K562 (cell line): ENCODE results near the gene KCNK6. TPM values are rescaled to one million over a fixed set of nuclear protein-coding genes. Genes with fewer than 3 reads are reported as not detected.

Source experiments
- BCL6 ChIP-seq: fragments of 250-450 bp; sonication (Bioruptor Pico); IDR thresholded peaks from 2 replicates; pipeline ENCODE4 v1.4.0; 2020
- DDX20 ChIP-seq: fragments of 450-650 bp; IDR thresholded peaks from 2 replicates; pipeline ENCODE4 v1.6.1; 2016; ENCODE audit warnings: missing genetic modification characterization, low read depth, mild to moderate bottlenecking, missing compliant biosample characterization, moderate library complexity
- EHMT2 ChIP-seq: fragments of 450-650 bp; IDR thresholded peaks from 2 replicates; pipeline ENCODE4 v1.6.1; 2018; ENCODE audit warnings: antibody characterized with exemption
- EP300 ChIP-seq: IDR thresholded peaks from 2 replicates; pipeline ENCODE4 v1.6.1; 2012; ENCODE audit warnings: low read length, improper control_type of control experiment
- FOXJ2 ChIP-seq: fragments of 200-800 bp; sonication (Bioruptor generic); IDR thresholded peaks from 2 replicates; pipeline ENCODE4 v1.6.1; 2016; ENCODE audit warnings: missing genetic modification characterization, missing compliant biosample characterization
- HDAC8 ChIP-seq: fragments of 450-650 bp; IDR thresholded peaks from 2 replicates; pipeline ENCODE4 v1.6.1; 2016; ENCODE audit warnings: mild to moderate bottlenecking, missing genetic modification characterization, moderate library complexity, missing compliant biosample characterization
- KAT8 ChIP-seq: fragments of 450-650 bp; IDR thresholded peaks from 2 replicates; pipeline ENCODE4 v1.6.1; 2016; ENCODE audit warnings: low read depth, mild to moderate bottlenecking
- MIER1 ChIP-seq: fragments of 450-650 bp; IDR thresholded peaks from 2 replicates; pipeline ENCODE4 v1.6.1; 2016; ENCODE audit warnings: antibody characterized with exemption, mild to moderate bottlenecking, low read depth
- PHF20 ChIP-seq: fragments of 450-650 bp; IDR thresholded peaks from 2 replicates; pipeline ENCODE4 v1.6.1; 2018; ENCODE audit not compliant: partially characterized antibody
- PRPF4 ChIP-seq: fragments of 200-400 bp; formaldehyde crosslinking; IDR thresholded peaks from one replicate; pipeline ENCODE4 v1.6.1; 2017; ENCODE audit warnings: low read length, low read depth, mild to moderate bottlenecking; ENCODE audit not compliant: insufficient read depth, poor library complexity, severe bottlenecking
- SOX6 ChIP-seq: fragments of 450-650 bp; IDR thresholded peaks from 2 replicates; pipeline ENCODE4 v1.6.1; 2014; ENCODE audit warnings: mild to moderate bottlenecking
- ZBTB7A ChIP-seq: IDR thresholded peaks from 2 replicates; pipeline ENCODE4 v1.6.1; 2011; ENCODE audit warnings: low read depth, mild to moderate bottlenecking, low read length, moderate library complexity, borderline replicate concordance; ENCODE audit not compliant: control insufficient read depth
- polyA plus RNA-seq, 8 experiments: library from polyadenylated mRNA; depleted of rRNA in 4 of 8; stranded (reverse) in 5 of 8; unstranded in 3 of 8; fragments of >200 nt; fragmentation: Nextera tagmentation in 2 of 8; fragmentation: Illumina TruSeq in 1 of 8; extraction: Ambion mirVana in 2 of 8; extraction: Trizol in 1 of 8; gene quantifications; 2 replicates each; pipeline versions ENCODE4 v1.2.1 to v1.2.3, GENCODE V29; 2011 to 2014; ENCODE audit warnings: inconsistent platforms in 1 of 8, missing spikeins in 1 of 8
- total RNA-seq, 7 experiments: library from RNA; depleted of rRNA in 6 of 7; stranded (reverse); fragments of >200 nt in 6 of 7; fragmentation: Illumina TruSeq in 2 of 7; extraction: Trizol in 2 of 7; gene quantifications; 2 replicates each; pipeline versions ENCODE4 v1.2.1 to v1.2.3, GENCODE V29; 2011 to 2021; ENCODE audit warnings: low replicate concordance in 1 of 7
- TF ChIP-seq, protein P1 (sequence below): sonication (generic); formaldehyde crosslinking; IDR thresholded peaks from 2 replicates; pipeline ENCODE4 v1.8.1; 2022; ENCODE audit warnings: missing genetic modification reagents
- TF ChIP-seq, protein P2 (sequence below): sonication (generic); formaldehyde crosslinking; IDR thresholded peaks from 2 replicates; pipeline ENCODE4 v1.8.0; 2022; ENCODE audit warnings: mild to moderate bottlenecking, missing genetic modification reagents
- TF ChIP-seq, protein P3 (sequence below): fragments of 450-650 bp; IDR thresholded peaks from 2 replicates; pipeline ENCODE4 v1.6.1; 2016; ENCODE audit warnings: mild to moderate bottlenecking, moderate library complexity

KCNK6 gene
- total and polyA plus RNA-seq, 9 of the 15 experiments (the other 6 are each of a cell fraction or from before 2014, with no cell fraction given), result 0.05 to 0.42 (median 0.15) TPM

DNA sequence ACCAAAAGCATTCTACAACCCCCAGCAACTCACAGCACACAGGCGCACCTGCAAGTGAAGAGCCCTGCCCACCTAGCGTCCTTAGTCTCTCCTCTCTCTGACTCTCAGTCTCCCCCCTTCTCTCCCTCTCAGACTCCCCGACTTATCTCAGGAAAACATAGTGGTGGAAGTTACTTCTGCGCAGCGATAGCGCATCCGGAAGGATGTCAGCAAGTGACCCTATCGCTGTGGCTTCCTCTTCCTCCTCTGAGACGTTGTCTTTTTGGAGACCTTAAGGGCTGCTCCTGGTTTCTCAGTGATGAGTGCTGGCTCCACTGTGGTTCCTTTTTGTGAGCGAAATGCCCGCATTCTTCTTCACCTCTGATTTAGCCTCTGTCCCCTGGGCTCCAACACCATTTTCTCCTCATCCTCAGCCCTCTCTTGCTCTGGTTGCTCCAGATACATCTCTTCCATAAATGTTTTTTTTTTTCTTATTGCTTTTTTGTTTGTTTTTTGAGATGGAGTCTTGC, 2.5 kb upstream of the KCNK6 start (continued):
- TF ChIP-seq, protein P1, sequence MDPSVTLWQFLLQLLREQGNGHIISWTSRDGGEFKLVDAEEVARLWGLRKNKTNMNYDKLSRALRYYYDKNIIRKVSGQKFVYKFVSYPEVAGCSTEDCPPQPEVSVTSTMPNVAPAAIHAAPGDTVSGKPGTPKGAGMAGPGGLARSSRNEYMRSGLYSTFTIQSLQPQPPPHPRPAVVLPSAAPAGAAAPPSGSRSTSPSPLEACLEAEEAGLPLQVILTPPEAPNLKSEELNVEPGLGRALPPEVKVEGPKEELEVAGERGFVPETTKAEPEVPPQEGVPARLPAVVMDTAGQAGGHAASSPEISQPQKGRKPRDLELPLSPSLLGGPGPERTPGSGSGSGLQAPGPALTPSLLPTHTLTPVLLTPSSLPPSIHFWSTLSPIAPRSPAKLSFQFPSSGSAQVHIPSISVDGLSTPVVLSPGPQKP, result no peak
- no peak for TF ChIP-seq FOXJ2
- no peak for TF ChIP-seq HDAC8
- TF ChIP-seq PRPF4, result no peak
- TF ChIP-seq EHMT2, result 0 out of 2 replicates have a peak, but pooled peaks have one; percentile 43
- peak; percentile 69; the same call in 1 of the 2 replicates for TF ChIP-seq ZBTB7A
- no peak for TF ChIP-seq BCL6
- peak; percentile 99 for TF ChIP-seq EP300
- peak; percentile 94 for TF ChIP-seq SOX6
- TF ChIP-seq, protein P2, sequence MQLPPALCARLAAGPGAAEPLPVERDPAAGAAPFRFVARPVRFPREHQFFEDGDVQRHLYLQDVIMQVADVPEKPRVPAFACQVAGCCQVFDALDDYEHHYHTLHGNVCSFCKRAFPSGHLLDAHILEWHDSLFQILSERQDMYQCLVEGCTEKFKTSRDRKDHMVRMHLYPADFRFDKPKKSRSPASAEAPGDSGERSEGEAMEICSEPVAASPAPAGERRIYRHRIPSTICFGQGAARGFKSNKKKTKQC (CRISPR knock-in tag), result no peak
- no peak for TF ChIP-seq KAT8
- TF ChIP-seq DDX20 (tag), result no peak
- no peak for TF ChIP-seq PHF20
- TF ChIP-seq, protein P3, sequence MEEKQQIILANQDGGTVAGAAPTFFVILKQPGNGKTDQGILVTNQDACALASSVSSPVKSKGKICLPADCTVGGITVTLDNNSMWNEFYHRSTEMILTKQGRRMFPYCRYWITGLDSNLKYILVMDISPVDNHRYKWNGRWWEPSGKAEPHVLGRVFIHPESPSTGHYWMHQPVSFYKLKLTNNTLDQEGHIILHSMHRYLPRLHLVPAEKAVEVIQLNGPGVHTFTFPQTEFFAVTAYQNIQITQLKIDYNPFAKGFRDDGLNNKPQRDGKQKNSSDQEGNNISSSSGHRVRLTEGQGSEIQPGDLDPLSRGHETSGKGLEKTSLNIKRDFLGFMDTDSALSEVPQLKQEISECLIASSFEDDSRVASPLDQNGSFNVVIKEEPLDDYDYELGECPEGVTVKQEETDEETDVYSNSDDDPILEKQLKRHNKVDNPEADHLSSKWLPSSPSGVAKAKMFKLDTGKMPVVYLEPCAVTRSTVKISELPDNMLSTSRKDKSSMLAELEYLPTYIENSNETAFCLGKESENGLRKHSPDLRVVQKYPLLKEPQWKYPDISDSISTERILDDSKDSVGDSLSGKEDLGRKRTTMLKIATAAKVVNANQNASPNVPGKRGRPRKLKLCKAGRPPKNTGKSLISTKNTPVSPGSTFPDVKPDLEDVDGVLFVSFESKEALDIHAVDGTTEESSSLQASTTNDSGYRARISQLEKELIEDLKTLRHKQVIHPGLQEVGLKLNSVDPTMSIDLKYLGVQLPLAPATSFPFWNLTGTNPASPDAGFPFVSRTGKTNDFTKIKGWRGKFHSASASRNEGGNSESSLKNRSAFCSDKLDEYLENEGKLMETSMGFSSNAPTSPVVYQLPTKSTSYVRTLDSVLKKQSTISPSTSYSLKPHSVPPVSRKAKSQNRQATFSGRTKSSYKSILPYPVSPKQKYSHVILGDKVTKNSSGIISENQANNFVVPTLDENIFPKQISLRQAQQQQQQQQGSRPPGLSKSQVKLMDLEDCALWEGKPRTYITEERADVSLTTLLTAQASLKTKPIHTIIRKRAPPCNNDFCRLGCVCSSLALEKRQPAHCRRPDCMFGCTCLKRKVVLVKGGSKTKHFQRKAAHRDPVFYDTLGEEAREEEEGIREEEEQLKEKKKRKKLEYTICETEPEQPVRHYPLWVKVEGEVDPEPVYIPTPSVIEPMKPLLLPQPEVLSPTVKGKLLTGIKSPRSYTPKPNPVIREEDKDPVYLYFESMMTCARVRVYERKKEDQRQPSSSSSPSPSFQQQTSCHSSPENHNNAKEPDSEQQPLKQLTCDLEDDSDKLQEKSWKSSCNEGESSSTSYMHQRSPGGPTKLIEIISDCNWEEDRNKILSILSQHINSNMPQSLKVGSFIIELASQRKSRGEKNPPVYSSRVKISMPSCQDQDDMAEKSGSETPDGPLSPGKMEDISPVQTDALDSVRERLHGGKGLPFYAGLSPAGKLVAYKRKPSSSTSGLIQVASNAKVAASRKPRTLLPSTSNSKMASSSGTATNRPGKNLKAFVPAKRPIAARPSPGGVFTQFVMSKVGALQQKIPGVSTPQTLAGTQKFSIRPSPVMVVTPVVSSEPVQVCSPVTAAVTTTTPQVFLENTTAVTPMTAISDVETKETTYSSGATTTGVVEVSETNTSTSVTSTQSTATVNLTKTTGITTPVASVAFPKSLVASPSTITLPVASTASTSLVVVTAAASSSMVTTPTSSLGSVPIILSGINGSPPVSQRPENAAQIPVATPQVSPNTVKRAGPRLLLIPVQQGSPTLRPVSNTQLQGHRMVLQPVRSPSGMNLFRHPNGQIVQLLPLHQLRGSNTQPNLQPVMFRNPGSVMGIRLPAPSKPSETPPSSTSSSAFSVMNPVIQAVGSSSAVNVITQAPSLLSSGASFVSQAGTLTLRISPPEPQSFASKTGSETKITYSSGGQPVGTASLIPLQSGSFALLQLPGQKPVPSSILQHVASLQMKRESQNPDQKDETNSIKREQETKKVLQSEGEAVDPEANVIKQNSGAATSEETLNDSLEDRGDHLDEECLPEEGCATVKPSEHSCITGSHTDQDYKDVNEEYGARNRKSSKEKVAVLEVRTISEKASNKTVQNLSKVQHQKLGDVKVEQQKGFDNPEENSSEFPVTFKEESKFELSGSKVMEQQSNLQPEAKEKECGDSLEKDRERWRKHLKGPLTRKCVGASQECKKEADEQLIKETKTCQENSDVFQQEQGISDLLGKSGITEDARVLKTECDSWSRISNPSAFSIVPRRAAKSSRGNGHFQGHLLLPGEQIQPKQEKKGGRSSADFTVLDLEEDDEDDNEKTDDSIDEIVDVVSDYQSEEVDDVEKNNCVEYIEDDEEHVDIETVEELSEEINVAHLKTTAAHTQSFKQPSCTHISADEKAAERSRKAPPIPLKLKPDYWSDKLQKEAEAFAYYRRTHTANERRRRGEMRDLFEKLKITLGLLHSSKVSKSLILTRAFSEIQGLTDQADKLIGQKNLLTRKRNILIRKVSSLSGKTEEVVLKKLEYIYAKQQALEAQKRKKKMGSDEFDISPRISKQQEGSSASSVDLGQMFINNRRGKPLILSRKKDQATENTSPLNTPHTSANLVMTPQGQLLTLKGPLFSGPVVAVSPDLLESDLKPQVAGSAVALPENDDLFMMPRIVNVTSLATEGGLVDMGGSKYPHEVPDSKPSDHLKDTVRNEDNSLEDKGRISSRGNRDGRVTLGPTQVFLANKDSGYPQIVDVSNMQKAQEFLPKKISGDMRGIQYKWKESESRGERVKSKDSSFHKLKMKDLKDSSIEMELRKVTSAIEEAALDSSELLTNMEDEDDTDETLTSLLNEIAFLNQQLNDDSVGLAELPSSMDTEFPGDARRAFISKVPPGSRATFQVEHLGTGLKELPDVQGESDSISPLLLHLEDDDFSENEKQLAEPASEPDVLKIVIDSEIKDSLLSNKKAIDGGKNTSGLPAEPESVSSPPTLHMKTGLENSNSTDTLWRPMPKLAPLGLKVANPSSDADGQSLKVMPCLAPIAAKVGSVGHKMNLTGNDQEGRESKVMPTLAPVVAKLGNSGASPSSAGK, result no peak; the same call in 1 of the 2 replicates
- peak; percentile 59; the same call in 1 of the 2 replicates for TF ChIP-seq MIER1
